Stimulated activated CD8-positive, alpha-beta memory T cell treated with anti-CD3 and anti-CD28 coated beads, Interleukin-4, amount 100 ng/mL, for 48 hours (primary cell): ENCODE results near the gene KNG1.
A peak's percentile ranks its signal among the peaks of the same experiment; 100 is the strongest.

Experiments
- DNase-seq: peaks from one replicate; pipeline ENCODE4 v3.0.0-alpha.2; 2020

The KNG1 gene

DNA sequence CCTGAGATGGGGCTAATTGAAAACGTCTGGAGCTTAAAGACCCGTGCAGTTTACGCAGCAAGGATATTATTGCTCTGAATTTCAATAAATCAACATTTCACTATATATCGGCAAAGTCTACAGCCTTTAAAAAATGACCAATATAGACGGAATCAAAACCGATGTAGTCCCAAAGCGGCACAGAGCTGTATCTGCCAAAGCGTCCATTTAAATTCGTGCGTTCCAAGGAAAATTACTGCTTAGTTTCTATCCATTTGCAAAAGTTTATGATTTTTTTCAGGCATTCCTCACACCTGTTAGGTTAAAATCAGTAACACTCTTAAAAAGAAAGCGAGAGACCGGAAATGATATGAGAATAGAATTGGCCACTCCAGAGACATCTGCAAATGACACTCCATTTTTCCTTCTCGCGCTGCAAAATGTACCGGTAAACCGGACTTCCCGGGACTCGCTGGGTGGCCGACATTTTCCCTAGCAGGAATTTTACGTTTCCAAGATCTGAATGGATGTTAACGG is 65.4 kb downstream of the KNG1 start:
- DNase-seq: no peak

DNA sequence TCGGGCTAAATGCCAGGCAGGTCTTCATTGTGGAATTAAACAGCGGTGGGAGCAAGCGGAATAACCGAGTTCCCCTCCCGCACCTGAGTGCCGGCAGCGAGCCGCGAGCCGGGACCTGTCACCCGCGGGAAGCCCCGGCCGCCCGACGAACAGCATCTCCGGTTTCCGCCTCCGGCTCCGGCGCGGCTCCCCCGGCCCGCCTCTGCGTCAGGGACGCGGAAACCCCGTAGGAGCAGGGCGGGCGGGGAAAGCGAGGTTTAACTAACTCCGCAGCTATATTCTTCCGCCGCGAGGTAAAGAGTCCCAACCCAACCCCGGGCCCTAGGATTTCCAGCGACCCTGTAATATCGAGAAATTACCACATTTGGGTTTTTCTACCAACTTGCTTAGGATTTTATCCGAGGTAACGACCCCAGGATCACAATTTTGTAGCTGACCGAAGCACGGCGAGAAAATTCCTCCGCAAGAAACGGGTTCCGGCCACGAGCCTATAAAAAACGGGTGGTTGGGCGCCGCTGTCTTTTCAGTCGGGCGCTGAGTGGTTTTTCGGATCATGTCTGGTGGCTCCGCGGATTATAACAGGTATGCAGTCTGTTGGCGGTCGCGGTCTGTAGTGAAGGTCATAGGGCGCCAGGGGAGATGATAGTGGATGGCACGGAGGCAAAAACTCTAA is 66.0 kb downstream of the KNG1 start, which contains the start of gene EIF4A2:
Gene EIF4A2, plus strand, starts transcription at position 520 of the 673 bp plus-strand sequence. Its CDS starts 34 bp downstream, at position 554.
- DNase-seq: peak; percentile 93

GRCh38 chr3:186783731-186784515 is 66.8 kb downstream of the KNG1 start:
- DNase-seq: peak; percentile 82

DNA sequence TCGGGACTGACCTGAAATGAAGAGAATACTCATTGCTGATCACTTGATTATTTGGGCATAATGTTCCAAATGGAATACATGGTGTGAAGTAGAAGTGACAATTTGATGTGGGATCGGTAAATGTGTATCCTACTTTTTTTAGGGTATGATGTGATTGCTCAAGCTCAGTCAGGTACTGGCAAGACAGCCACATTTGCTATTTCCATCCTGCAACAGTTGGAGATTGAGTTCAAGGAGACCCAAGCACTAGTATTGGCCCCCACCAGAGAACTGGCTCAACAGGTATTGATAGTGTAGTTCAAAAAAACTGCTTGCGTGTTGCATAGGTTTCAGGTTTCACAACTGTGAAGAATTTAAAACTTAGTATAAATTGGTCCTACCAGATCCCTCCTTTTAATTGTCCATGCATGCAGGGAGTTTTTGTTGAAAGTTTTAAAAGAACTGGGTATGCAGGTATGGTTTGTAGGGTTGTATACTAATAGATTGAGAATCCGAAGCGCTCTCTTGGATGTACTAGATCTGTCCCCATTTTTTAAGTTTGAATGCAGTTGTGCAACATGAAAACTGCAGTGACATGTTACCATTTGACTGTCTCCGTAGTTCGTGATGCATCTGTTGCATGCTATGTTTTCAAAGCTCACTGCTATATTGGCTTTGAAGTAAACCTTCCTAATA is 67.8 kb downstream of the KNG1 start:
- DNase-seq: no peak

GRCh38 chr3:186785495-186786018 is 68.4 kb downstream of the KNG1 start:
- no peak for DNase-seq

- no peak for DNase-seq
Measured at GRCh38 chr3:186786922-186787321, 69.8 kb downstream of the KNG1 start.

GRCh38 chr3:186787642-186788481 is 70.7 kb downstream of the KNG1 start:
- DNase-seq: no peak

- no peak for DNase-seq
Measured at GRCh38 chr3:186788482-186789370, 71.6 kb downstream of the KNG1 start.

GRCh38 chr3:186789554-186790260 is 72.5 kb downstream of the KNG1 start:
- no peak for DNase-seq

DNA sequence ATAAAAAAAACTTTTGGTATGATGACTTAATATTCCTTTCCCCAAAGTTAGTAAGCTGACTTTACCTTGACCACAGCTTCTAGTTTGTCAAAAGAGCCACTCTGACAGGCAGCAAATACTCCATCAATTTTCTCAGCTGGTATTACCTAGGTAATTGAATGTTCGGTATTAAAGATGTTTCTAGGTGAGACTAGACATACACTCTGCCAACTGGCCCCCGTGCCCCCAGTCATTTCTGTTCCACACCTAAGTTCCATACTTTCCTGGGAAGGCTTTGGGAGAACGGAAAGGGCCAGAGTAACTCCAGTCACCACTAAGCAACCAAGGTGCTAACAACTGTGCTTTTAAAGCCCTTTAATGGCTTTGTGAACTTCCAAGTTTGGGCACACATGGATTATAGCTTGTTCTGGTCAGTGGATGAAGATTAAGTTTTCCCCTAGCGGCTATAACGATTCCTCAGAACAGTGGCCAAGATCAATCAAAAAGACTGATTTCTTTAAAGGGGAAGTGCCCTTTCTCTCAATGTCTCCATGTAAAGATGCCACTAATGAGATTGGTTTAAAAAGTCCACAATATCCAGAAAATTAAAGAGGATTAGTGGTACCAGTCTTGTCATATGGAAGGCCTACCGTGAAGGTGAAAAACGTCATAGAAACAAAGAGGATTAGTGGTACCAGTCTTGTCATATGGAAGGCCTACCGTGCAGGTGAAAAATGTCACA is 73.3 kb downstream of the KNG1 start:
- DNase-seq: peak; percentile 60
